Measurements from ENCODE around the gene BCOR. TPM values are rescaled to one million over a fixed set of nuclear protein-coding genes. Genes with fewer than 3 reads are reported as not detected.

Gene BCOR
- total and polyA plus RNA-seq, 9 of the 15 experiments (the other 6 are each of a cell fraction or from before 2014, with no cell fraction given) = 27.5 to 113 (median 37.6) TPM

- in situ Hi-C loops (cut with MboI) = no loop called here
- DNase-seq (ENCODE audit: extremely low read depth in 1 of 4, low spot score in 3 of 4) (no peak), ATAC-seq (no peak), FAIRE-seq (no peak)
- Histone ChIP-seq H4K20me1 (replicated peaks; ENCODE audit: control insufficient read depth, insufficient read depth, low read length) (no peaks in the 10 kb centered on the region), H3K27me3 (ENCODE audit: control insufficient read depth in 2 of 2, insufficient read depth in 2 of 2, low read length in 2 of 2) (no peaks in the 10 kb centered on the region), H3K36me3 (ENCODE audit: control insufficient read depth, insufficient read depth, low read length) (no peaks in the 10 kb centered on the region), H3K79me2 (ENCODE audit: control insufficient read depth, insufficient read depth, low read length) (no peaks in the 10 kb centered on the region), H3K4me1 (replicated peaks in 1 of 2; ENCODE audit: control insufficient read depth in 2 of 2, insufficient read depth in 2 of 2, low read length in 2 of 2) (peaks cover 13 to 24% of the 10 kb centered on the region in 2 experiments; a peak in 4 of 5 replicates), H3K9me3 (replicated peaks; ENCODE audit: control insufficient read depth, insufficient read depth, low read depth, low read length) (no peaks in the 10 kb centered on the region; the same call in 1 of the 2 replicates), H3K9me1 (ENCODE audit: control insufficient read depth, insufficient read depth, low read length) (no peaks in the 10 kb centered on the region), H3K9ac (ENCODE audit: insufficient read depth in 1 of 2, low read depth in 2 of 2, low read length in 2 of 2) (no peak overlapping the region), H3K4me2 (ENCODE audit: insufficient read depth, low read length) (no peak overlapping the region), H3K4me3 (no peak overlapping the region), H3K27ac (ENCODE audit: extremely low read depth, low read depth, low read length) (no peak overlapping the region), H2AFZ (ENCODE audit: low read depth, low read length) (no peak overlapping the region)
- CTCF ChIA-PET (ENCODE audit: low intra/inter-chr PET ratio) = no interaction called here
- POLR2A ChIA-PET = no interaction called here
- intact Hi-C loops (cut with micrococcal nuclease) = no loop called here
- WGBS (ENCODE audit: insufficient coverage, low coverage, missing lambda C conversion rate) = 76% methylated on average over 22 of the region's 47 CpGs
- no TSS peak for BruUV-seq (replicated peaks)
- no peak for TF ChIP-seq RHOXF2B (CRISPR knock-in tag; conservative IDR thresholded peaks at IDR 0.05)
- TF ChIP-seq TAF9B (IDR thresholded peaks at IDR 0.05; ENCODE audit: partially characterized antibody) = no peak
- TF ChIP-seq ZNF124 (CRISPR knock-in tag; IDR thresholded peaks at IDR 0.05) = no peak
- no peak for TF ChIP-seq CTCFL (IDR thresholded peaks at IDR 0.05; ENCODE audit: borderline replicate concordance, insufficient read depth, low read depth, low read length, poor library complexity, severe bottlenecking)
- TF ChIP-seq TFAM (CRISPR knock-in tag; conservative IDR thresholded peaks at IDR 0.05) = no peak
- TF ChIP-seq CEBPZ (IDR thresholded peaks at IDR 0.05; ENCODE audit: borderline replicate concordance, low read depth, low read length) = no peak
- TF ChIP-seq IRF2 (CRISPR knock-in tag; IDR thresholded peaks at IDR 0.05) = no peak
- TF ChIP-seq PHF8 (IDR thresholded peaks at IDR 0.05; ENCODE audit: borderline replicate concordance, low read length) = no peak
- TF ChIP-seq ADNP (tag; IDR thresholded peaks at IDR 0.05) = no peak
- no peak for TF ChIP-seq TCF3 (CRISPR knock-in tag; IDR thresholded peaks at IDR 0.05)
- no peak for TF ChIP-seq GTF2A2 (tag; IDR thresholded peaks at IDR 0.05)
- no peak for TF ChIP-seq CHD2 (IDR thresholded peaks at IDR 0.05; ENCODE audit: low read depth, low read length)
- TF ChIP-seq KAT2B (IDR thresholded peaks at IDR 0.05; ENCODE audit: low read depth, low read length) = no peak
- TF ChIP-seq NR0B1 (IDR thresholded peaks at IDR 0.05; ENCODE audit: partially characterized antibody) = no peak
Observed at GRCh38 chrX:40007756-40008705, 89.7 kb downstream of the BCOR start.
